GM19035 (cell line): ENCODE measurements around the gene KIF20B.
"Not testable (repeated sequence)": the region's sequence is repeated elsewhere in the genome, so short reads cannot be mapped to it uniquely, and the experiment has no call there.

ENCODE experiments used
- ATAC-seq: cut with Tn5 transposase; IDR thresholded peaks from one replicate; pipeline ENCODE4 v1.9.1; 2021; ENCODE audit not compliant: unreplicated experiment

The KIF20B gene

DNA sequence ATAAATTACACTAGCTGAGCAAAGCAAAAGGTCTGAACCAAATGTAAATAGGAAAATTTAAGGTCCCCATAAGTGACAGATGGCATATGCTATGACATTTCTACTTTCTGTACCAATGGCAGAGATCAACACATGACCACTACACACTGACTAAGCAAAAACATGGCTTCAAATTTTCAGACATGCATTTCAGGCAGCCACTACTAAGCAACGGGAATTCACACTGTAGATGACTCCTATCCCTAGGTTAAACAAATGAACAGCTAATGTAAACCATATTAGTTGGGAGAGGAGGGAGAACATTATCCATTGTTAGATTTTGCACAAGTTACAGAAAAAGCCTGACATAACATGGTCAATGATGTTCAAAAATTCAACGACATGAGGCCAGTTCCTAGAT is 11.4 kb upstream of the KIF20B start:
- ATAC-seq = no peak

DNA sequence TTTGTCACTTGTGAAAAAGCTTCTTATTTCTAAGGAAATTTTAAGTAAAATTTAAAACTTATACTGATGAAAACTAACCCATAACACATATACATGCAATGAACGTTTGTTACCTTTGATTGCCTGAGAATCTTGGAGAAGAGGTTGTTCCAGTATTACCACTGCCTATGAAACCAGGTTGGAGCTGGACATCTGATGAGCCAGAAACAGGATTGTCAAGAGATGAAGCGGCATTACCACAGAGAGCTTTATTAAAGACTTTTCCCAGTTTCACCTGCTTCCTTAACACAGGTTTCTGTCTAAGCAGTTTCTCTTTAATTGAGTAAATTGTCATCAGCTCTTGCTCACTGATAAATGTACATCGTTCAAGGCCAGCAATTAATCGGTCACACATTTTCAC is 9.0 kb upstream of the KIF20B start:
- no peak for ATAC-seq

DNA sequence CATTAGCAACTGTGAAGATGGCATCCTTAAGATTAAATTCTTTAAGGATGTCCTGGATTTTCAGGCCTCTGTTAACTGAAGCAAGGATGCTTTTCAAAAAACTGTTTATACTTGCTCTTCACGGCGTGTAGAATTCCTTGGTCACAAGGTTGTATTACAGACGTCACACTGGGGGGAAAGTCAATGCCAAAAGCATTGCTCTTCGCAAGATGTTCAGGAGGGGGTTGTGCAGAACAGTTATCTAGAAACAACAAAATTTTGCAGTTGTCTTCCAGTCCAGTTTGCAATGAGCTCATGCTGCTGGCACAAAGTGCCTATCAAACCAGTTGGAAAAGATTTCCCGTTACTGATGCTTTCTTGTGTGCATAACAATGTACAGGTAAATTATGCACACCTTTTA is 8.2 kb upstream of the KIF20B start:
- ATAC-seq = no peak

DNA sequence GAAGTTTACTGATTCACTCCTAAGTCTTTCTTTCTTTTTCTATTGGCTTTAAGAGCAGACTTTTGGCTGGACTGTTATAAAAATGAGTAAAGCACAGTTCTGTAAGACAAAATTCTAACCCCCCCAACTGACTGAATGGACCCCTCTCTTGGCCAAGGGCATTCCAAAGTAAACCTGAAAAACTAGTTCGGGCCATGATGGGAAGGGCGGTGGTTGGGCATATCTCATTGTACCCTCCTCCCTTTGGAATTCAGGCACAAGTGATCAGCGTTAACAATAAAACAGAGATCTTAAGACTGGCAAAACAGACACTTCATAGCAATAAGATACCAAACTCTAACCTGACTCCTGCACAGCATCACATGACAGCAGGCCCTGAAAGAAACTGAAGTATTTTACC is 6.1 kb upstream of the KIF20B start:
- ATAC-seq = no peak

DNA sequence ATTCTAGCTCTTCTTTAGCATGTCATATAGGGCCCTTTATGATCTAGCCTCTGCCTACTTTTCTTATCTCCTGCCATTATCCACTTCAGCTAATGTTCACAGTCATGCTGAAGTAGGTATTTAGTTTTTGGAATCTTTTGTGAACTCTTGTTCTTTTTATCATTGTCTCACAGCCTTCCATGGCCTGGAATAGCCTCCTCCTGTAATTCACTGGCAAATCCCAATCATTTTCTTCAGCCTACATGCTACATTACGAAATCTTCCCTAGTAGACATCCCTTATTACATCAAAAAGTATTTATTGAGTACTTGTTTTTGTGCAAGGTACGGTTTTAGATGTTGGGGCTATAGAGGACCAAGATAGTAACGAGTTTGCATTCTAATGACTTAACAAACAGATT is 3.4 kb upstream of the KIF20B start:
- ATAC-seq = no peak

DNA sequence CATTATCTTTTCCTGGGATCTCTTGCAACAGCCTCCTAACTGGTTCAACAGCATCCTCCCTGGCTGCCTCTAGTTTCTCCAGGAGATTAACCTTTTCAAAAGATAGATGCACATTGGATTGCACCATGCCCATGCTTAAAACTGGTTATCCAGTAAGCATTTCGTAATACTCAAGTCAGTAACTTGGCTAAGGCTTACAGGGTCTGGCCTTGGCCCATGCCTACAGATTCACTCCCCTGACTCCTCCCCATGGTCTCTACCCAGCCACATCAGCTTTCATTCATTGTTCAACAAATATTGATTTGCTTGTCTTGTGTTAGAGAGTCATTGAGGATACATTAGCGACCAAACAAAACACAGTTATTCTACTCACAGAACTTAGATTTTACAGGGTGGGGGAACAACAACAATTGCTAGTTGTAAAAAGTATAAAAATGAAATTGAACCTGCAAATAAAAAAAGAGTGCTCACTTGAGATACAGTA is 1.8 kb upstream of the KIF20B start:
- ATAC-seq = no peak

DNA sequence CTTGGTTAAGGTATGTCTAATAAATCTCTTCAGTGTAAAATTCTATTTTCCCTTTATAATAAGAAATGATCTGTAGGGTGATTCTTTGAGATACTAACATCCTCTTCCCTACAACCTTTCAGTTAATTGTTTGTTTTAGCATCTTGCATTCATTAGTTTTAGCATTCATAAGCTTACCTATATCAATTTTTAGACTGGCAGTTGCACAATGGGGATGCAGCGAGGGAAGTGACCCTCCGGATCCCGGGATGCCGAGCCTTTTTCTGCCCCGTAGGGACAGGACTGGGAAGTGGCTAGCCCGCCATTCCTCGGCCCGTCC is 508 bp upstream of the KIF20B start:
- ATAC-seq = no peak

DNA sequence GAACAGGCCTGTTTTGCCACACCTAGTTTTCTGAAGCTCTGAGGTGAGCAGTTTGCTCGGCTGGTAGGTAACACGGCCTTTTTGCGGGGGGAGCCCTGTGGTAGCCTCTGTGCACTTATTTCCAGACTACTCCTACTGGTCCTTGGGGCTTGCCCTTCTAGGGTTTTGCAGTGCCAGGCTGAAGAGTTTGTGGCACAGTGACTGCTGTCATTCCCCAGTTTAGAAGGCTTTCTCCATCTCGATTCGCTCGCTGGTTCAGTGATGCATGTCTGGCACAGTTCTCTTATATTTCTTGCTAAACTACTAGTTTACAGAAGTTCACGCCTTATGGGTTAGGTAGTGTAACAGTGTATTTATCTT is 711 bp downstream of the KIF20B start:
- ATAC-seq = no peak

DNA sequence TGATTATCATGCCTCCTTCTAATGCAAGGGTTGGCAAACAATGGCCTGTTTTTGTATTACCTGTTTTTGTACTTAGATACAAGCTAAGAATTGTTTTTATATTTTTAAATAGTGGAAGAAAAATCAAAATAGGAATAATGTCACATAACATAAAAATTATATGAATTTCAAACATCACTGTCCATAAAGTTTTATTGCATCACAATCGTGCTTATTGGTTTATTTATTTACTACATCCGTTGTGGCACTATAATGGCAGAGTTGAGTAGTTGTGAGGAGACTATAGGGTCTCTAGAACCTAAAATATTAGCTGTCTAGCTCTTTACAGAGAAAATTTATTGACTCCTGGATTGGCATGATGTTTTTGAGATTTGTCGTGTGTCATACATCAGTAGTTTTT is 4.1 kb downstream of the KIF20B start:
- ATAC-seq = no peak

DNA sequence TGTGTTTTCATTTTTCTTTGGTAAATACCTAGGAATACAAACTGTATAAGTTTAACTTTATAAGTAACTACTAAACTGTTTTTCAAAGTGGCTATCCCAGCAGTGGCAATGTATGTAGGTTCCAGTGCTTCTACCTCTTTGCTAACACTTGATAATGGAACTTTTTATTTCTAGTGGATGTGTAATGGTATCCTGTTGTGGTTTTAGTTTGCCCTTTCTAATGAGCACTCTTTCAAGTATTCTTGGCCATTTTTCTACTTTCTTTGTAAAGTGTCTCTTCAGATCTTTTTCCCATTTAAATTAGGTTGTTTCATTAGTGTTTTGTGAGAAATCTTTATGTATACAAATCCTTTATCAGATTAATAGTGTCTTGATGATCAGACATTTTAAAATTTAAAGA is 4.6 kb downstream of the KIF20B start:
- no peak for ATAC-seq

DNA sequence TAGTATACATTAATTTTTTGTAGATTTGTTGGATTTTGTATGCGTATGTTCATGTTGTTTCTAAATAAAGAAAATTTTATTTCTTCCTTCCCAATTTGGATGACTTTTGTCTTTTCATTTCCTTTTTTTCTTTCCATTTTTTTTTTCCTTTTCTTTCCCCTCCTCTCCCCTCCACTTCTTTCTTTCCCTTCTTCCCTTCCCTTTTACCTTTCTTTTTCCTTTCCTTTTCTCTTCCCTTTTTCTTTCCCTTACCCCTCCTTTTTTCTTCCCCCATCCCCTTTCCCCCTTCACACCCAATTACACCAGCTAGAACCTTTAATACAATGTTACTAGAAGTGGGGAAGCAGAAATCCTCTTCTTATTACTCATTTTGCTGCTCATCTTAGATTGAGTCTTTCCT is 6.0 kb downstream of the KIF20B start:
- ATAC-seq = no peak

DNA sequence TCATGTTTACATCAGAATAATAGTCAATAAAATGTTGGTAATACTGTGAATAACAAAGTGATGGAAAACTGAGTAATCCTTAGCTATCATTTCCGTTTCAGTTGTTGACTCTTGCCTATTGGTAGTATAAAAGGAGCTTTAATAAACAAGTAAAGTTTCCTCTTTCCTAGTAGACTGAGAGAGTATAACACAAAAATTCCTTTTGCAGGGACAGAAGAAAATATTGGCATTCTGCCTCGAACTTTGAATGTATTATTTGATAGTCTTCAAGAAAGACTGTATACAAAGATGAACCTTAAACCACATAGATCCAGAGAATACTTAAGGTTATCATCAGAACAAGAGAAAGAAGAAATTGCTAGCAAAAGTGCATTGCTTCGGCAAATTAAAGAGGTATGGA is 9.4 kb downstream of the KIF20B start:
- no peak for ATAC-seq

DNA sequence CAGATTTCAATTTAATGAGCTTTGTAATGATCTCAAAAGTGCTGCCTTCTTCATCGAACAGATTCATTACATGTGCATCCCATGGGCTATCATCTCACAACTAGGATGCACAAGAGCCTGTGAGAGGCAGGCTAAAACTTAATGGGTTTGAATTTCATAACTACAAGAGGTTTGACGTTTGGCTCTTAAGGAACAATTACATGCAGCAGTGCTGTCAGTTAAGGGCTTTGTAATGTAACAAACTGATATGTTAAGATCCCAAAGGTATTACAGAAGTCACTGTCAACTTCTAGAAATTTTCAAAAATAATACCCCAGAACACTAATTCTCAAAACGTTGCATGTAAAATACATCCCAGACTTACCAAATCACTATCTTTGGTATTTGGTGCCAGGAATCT is 33.2 kb downstream of the KIF20B start:
- no peak for ATAC-seq

DNA sequence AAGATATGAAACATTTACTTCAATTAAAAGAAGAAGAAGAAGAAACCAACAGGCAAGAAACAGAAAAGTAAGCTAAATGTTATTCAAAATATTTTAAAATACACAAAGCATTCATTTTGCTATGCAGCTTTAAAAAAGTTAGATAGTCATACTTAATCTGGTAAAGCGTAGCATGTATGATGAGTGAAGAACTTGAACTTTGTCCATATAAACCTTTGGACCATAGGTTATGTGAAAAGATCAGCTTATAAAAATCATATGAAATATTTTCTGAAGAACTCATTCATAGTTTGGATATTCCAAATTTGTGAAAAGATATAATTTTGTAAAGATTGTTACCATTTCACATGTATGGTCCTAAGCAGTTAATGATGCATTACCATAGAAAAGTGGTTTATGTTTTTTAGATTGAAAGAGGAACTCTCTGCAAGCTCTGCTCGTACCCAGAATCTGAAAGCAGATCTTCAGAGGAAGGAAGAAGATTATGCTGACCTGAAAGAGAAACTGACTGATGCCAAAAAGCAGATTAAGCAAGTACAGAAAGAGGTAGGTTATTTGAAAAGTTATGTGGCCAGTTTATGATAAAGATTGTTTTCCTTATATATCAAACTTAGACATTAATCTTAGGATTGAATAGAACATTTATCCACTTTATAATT is 37.3 kb downstream of the KIF20B start:
- ATAC-seq = peak; percentile 88

DNA sequence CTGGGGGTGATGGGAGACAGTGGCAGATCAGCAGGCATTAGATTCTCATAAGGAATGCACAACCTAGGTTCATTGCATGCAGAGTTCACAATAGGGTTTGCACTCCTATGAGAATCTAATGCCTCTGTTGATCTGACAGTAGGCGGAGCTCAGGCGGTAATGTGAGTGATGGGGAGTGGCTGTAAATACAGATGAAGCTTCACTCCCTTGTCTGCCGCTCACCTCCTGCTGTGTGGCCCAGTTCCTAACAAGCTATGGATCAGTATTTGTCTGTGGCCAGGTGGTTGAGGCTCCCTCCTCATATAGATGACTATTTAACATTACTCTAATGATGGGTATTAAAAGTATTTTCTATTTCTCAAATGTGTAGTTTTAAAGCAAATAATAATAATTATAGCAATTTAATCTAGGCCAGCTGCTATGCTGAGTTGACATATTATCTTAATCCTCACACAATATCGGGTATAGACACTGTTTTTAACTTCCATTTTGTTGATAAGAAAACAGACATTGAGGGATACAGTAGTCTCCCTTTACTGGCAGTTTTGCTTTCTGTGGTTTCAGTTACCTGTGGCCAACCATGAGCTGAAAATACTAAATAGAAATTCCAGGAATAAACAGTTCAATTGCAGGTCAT is 39.9 kb downstream of the KIF20B start:
- no peak for ATAC-seq

DNA sequence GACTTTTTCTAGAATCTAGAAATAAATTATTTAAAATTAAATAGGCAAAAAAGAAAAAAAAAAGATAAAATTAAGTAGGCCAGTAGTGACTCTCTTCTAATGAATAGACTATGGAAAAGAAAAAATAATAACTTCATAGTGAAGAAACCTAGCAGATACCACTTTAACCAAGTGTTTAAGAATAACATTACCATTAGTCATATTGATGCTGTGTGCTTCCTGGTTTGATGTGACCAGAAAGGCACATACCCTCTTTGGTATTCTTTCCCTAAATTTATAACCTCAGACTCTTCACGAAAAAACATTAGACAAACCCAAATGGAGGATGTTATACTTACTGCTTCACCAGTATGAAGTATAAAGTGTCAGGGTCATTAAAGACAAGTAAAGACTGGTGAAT is 42.6 kb downstream of the KIF20B start:
- ATAC-seq = no peak

DNA sequence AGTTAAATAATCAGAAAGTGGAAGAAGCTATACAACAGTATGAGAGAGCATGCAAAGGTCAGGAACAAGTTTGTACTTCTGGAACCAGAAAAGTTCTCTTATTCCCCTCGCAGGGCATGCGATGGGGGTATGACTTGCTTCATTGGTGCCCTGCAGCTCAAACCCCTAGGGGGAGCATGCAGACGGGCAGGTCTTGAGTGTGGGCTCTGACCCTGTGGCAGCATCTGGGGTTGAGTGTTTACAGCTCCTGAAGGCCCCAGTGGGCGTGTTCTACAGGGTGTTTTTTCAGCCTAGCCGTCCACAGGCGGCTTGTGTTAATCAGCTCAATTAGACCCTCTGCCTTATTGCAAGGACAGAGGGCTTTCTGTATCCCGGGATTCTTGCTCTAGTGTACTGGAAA is 44.5 kb downstream of the KIF20B start:
- no peak for ATAC-seq

DNA sequence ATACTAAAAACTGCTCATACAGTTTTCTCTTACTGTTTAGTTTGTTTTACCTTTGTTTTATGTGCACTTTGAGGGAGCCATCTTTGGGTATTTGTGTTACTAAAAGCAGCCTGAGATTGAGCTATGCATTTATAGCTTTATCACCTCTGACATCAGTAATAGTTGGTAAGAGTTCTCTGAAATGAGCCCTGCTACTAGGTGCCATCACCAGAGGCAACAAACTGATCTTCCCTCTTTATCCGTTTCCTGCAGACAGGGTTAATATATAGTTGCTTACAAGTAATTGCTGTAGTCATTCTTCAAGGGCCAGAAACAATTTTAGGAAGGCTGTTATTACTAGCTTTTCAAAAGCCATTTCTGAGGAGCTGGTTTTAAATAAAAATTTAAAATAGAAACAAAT is 49.1 kb downstream of the KIF20B start:
- no peak for ATAC-seq

DNA sequence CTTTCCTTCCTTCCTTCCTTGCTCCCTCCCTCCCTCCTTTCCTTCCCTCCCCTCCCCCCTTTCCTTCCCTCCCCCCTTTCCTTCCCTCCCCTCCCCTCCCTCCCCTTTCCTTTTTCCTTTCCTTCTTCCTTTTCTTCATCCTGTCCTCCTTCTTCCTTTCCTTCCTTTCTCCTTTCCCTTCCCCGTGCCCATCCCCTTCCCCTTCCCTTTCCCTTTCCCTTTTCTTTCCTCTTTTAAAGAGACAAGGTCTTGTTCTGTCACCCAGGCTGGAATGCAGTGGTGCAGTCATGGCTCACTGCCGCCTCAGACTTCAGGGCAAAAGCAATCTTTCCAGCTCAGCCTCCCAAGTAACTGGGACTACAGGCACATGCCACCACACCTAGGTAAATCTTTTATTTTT is 54.0 kb downstream of the KIF20B start:
- ATAC-seq = no peak

DNA sequence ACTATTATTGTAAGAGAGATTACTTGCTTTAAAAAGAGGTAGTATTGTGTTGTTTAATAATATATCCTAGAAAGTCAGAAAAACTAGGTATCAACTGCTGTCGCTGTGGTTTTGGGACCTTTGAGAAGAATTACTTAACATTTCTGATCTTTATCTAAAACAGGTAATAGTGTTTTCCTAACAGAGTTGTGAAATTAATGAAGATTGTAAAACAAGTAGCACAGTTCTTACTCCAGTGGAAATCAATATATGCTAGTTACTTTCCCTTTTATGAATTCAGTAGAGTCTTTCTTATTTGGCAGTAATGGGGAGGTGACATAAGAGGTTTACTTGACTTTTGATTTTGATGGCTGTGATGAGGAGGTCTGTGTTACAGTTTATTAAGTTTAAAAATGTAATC is 58.1 kb downstream of the KIF20B start:
- no peak for ATAC-seq

DNA sequence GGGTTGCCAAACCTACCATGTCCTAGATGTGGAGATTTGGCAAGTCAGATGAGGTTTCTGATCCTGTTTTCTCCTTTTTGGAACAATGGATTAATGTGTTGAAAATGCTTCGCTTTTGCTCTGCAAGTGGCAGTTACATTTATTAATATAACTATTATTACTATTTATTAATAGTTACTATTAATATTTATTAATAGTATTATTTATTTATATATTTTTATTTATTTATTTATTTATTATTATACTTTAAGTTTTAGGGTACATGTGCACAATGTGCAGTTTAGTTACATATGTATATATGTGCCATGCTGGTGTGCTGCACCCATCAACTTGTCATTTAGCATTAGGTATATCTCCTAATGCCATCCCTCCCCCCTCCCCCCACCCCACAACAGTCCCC is 62.3 kb downstream of the KIF20B start:
- ATAC-seq = not testable (repeated sequence)

DNA sequence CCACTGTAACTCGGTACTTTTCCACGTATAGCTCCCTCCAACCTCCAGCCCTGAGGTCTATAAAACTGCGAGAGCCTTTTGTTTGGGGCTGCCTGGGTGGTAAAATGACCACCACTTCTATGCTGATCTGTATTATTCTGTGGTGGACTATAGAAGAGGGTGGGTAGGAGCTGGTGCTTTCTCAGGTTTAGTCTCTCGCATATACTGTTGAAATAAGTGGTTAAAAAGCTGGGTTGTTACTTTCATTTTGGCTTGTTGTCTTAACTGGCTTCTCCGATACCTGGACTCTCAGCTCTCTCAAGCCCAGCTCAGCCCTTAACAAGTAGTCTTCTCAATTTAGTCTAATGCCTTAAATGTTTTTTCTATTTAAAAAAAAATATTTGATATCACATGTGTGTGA is 70.3 kb downstream of the KIF20B start:
- ATAC-seq = no peak

DNA sequence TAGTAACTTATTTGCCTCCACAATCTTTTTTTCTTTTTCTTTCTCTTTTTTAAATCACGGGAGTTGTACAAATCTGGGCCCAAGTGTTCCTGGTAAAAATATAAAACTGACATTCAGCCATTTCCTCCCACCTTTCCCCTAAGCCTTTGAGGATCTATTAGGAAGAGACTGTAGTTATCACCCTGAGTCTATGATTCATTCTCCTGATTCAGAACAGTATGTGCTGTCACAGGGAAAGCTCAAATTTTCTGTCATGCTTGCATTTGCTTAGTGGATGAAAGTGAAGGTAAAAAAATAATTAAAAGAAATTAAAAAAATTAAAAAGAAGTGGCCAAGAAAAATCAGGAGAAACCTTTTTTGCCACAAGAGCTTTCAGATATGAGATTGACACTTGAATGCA is 71.7 kb downstream of the KIF20B start:
- no peak for ATAC-seq
